Cardiac fibroblast (primary cell): ENCODE results near the gene STX4.
A peak's percentile ranks its signal among the peaks of the same experiment; 100 is the strongest.

Experiments used
- DNase-seq, 2 donors: peaks; one replicate each; pipeline versions ENCODE4 v3.0.0 to v3.0.0-alpha.2; 2010; ENCODE audit warnings: low read depth in 2 of 2
- H3K4me3 ChIP-seq, 2 donors: replicated peaks in 1 of 2; 1 replicate in 1 of 2; 2 replicates in 1 of 2; pipeline ENCODE4 v1.5.1; 2011; ENCODE audit warnings: low read depth in 2 of 2, low read length in 2 of 2, mild to moderate bottlenecking in 2 of 2, moderate library complexity in 1 of 2
- CTCF ChIP-seq: IDR thresholded peaks from one replicate; pipeline ENCODE4 v1.5.1; 2011; ENCODE audit warnings: low read depth, mild to moderate bottlenecking, low read length, inconsistent platforms

STX4 gene

DNA sequence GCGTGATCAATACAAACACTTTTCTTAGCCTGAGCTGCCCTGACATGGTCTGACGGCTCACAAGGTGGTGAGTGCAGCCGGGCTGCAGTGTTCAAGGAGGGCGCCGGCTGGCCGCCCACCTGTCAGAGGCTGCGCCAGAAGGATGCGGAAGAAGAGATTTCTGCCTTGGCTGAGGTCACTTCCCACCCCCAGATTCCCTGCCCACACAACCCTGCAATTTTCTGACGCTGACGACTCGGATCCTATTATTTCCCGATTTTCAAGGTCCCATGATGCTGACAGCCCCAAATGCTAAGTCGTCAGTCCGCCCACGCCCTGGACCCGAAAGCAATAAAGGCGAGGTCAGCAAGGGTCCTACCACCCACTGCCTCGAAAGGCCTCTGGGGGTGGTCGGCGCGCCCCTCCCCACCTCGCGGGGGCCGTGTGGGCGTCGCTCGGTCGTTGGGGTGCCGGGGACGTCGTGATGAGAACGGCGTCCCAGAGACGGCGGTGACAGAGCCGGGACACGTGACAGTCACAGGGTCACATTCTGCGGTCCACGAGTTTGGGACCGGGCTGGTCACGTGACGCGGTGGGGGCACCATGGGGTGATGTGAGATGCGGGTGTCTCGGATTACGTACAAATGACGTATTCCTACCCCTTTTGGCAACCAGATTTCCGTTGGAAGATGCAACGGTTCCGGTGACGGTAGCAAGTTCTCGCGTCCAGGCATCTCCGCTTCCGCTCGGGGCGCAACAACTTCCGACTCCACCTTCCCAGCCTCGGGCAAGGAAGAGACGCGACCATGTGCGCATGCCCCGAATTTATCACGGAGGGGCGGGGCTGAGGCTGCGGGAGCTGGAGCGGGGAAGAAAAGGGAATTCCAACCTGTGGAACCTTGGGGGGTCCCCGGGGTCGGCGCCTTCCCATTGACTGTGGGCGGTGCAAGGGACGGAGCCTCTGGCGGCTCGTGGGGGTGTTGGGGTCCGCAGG is at the start of gene STX4:
TSS of gene STX4 (plus strand) at position 823 of the 973 bp plus-strand sequence. CDS start 248 bp downstream, outside the sequence.
- TF ChIP-seq CTCF, result no peak
- peak within 1 kb of the TSS; percentile 99 to 100 for H3K4me3 ChIP-seq
- DNase-seq, result peak; percentile 98 to 99

- H3K4me3 ChIP-seq, result no peak overlapping the region
- no peak for DNase-seq
- TF ChIP-seq CTCF, result no peak
Observed at GRCh38 chr16:30983898-30984610, 49.3 kb upstream of the STX4 start.

- H3K4me3 ChIP-seq, result peak within 1 kb of the TSS; percentile 41 to 42
- peak; percentile 82 to 86 for DNase-seq
- peak; percentile 97 for TF ChIP-seq CTCF
Observed at GRCh38 chr16:30984669-30985400, 48.5 kb upstream of the STX4 start, which contains the start of gene HSD3B7. Gene HSD3B7, plus strand, starts transcription at chr16:30985207. Its CDS starts 452 bp downstream, at chr16:30985659.

DNA sequence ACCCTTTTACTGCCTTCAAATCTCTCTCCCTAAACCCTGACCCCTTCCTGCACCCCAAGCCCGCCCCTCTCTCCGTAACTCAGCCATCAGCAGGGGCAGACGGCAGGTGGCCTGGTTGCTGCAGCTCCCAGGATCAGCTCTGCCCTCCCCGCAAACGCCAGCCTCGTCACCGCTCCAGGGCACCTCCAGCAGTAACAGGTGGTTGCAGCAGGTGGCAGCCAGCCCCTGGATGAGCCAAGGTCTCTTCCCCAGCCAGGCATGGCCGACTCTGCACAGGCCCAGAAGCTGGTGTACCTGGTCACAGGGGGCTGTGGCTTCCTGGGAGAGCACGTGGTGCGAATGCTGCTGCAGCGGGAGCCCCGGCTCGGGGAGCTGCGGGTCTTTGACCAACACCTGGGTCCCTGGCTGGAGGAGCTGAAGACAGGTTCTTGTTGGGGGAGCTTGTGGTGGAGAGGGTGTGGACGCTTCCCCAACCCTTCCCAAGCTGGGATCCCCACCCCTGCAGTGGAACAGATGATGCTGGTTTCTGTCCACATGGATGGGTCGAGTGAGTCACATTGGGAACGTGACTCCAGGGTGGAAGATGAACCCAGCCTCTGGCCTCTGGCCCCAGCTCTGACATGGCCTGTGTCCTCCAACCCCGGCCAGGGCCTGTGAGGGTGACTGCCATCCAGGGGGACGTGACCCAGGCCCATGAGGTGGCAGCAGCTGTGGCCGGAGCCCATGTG is 47.8 kb upstream of the STX4 start:
- no peak for TF ChIP-seq CTCF
- H3K4me3 ChIP-seq, result peak overlapping the region; percentile 41 to 42
- no peak for DNase-seq

DNA sequence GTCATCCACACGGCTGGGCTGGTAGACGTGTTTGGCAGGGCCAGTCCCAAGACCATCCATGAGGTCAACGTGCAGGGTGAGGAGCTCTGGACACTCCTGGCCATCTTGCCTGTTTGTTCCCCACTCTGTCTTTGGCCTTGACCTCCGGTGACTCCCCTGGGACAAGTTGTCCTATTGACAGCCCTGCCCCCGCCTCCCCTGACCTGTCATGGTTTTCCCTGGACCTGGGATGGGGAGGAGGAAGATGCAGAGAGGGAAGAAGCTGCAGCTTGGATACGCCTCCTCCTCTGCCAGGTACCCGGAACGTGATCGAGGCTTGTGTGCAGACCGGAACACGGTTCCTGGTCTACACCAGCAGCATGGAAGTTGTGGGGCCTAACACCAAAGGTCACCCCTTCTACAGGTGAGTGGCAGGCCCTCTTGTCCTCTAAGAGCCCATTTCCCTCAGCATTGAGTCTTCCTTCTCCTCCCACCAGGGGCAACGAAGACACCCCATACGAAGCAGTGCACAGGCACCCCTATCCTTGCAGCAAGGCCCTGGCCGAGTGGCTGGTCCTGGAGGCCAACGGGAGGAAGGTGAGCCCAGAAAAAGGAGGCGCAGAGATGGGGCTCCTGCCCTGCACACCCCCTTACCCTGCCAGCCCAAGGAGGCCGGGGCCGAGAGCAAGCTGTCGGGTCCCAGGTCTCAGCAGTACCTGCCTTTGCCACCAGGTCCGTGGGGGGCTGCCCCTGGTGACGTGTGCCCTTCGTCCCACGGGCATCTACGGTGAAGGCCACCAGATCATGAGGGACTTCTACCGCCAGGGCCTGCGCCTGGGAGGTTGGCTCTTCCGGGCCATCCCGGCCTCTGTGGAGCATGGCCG is 47.0 kb upstream of the STX4 start:
- no peak overlapping the region for H3K4me3 ChIP-seq
- TF ChIP-seq CTCF, result no peak
- no peak for DNase-seq
